Measurements from ENCODE around the gene NUDCD3. TPM values are rescaled to one million over a fixed set of nuclear protein-coding genes. Genes with fewer than 3 reads are reported as not detected.

The NUDCD3 gene
- total RNA-seq, 1 donor, result 47.1 TPM

DNA sequence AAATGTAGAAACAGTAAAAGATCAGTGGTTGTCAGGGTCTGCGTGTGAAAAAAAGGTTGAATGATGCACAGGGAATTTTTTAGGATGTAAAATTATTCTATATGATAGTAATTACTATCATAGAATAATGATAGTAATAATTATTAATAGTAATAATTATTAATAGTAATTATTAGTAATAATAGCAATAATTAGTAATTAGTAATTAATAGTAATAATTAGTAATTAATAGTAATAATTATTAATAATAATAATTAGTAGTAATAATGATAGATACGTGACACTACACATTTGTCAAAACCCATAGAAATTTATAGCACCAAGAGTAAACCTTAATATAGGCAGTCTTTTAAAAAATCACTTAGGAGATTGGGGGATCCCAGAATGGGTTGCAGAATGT, 4.5 kb upstream of the NUDCD3 start:
- no peak overlapping the region for H3K4me3 ChIP-seq (ENCODE audit: low read depth, low read length)
- no peak for DNase-seq (ENCODE audit: low read depth)
- TF ChIP-seq, protein P1, sequence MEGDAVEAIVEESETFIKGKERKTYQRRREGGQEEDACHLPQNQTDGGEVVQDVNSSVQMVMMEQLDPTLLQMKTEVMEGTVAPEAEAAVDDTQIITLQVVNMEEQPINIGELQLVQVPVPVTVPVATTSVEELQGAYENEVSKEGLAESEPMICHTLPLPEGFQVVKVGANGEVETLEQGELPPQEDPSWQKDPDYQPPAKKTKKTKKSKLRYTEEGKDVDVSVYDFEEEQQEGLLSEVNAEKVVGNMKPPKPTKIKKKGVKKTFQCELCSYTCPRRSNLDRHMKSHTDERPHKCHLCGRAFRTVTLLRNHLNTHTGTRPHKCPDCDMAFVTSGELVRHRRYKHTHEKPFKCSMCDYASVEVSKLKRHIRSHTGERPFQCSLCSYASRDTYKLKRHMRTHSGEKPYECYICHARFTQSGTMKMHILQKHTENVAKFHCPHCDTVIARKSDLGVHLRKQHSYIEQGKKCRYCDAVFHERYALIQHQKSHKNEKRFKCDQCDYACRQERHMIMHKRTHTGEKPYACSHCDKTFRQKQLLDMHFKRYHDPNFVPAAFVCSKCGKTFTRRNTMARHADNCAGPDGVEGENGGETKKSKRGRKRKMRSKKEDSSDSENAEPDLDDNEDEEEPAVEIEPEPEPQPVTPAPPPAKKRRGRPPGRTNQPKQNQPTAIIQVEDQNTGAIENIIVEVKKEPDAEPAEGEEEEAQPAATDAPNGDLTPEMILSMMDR (IDR thresholded peaks at IDR 0.05; ENCODE audit: insufficient read depth, low read length), result no peak

DNA sequence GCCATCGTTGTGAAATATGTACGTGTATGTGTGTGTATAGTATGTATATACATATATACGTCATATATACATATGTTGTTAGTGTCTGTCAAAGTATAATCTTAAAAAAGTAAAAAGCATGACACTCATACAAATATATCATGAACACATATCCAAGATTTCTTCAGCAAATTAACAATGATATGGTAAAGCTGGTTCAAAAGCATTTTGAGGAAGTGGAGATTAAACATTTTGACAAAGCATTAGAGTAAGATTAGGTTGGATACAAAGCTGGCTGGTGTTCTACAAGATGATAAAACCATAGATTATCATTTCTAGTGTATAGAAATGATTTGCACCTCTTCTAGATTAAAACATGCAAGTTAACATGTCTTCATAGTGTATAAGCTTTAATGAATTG, 771 bp upstream of the NUDCD3 start:
- TF ChIP-seq, protein P1 (IDR thresholded peaks at IDR 0.05; ENCODE audit: insufficient read depth, low read length), result no peak
- peak overlapping the region; percentile 89 for H3K4me3 ChIP-seq (ENCODE audit: low read depth, low read length)
- DNase-seq (ENCODE audit: low read depth), result no peak

DNA sequence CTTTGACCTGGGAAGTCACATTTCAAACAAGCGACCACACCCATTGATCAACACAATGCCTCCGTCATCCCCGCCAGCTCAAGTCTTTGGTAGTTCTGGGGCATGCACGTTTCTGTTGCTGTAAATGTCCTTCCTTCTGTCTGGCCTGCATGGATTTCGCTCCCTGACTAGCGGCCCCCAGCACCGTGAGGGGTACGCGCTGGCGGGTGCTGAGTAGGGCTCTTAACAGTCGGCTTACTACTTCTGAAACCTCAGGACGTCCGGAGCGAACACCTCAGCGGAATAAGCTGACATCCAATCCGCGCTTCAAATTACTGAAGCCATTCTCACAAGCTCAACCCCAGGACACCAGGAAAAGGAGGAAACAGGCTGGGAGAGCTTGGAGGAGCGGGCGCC, 505 bp downstream of the NUDCD3 start:
- TF ChIP-seq, protein P1 (IDR thresholded peaks at IDR 0.05; ENCODE audit: insufficient read depth, low read length), result no peak
- H3K4me3 ChIP-seq (ENCODE audit: low read depth, low read length), result peak overlapping the region; percentile 89
- DNase-seq (ENCODE audit: low read depth), result peak; percentile 41

DNA sequence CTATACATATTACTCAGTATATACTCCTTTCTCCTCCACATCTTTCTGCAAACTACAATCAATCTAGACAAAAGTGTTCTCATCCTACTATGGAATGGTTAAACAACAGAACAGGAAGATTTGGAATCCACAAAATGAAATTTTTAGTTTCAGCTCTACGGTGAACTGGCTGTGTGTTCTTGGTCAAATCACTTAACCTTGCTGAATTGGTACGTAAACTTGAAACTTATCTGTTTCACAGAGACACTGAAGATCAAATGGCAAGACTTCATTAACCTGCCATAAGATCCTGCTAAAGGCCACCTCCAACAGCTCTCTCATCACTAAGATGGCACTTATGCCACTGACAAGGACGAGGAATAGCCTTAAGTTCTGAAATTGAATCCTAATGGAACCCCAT, 1.5 kb downstream of the NUDCD3 start:
- no peak for DNase-seq (ENCODE audit: low read depth)
- TF ChIP-seq, protein P1 (IDR thresholded peaks at IDR 0.05; ENCODE audit: insufficient read depth, low read length), result no peak
- H3K4me3 ChIP-seq (ENCODE audit: low read depth, low read length), result peak overlapping the region; percentile 89

DNA sequence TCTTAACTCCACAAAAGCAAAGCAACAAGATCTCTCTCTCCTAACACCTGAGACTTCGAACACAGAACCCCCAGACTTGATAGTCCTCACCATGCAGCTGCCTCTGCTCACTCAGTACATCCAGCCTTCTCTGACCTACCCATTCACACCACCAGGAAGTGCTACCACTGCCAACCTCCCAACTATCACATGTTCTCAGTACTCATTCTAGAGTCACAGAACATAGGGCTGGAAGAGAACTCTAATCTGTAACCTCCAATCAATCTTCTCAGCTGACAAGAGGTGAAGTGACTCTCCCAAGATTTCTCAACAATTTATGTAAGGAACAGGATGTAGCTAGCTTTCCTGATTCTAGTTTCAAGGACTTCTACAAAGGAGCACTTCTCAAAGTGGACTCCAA, 3.8 kb downstream of the NUDCD3 start:
- TF ChIP-seq, protein P1 (IDR thresholded peaks at IDR 0.05; ENCODE audit: insufficient read depth, low read length), result no peak
- no peak overlapping the region for H3K4me3 ChIP-seq (ENCODE audit: low read depth, low read length)
- peak; percentile 61 for DNase-seq (ENCODE audit: low read depth)

DNA sequence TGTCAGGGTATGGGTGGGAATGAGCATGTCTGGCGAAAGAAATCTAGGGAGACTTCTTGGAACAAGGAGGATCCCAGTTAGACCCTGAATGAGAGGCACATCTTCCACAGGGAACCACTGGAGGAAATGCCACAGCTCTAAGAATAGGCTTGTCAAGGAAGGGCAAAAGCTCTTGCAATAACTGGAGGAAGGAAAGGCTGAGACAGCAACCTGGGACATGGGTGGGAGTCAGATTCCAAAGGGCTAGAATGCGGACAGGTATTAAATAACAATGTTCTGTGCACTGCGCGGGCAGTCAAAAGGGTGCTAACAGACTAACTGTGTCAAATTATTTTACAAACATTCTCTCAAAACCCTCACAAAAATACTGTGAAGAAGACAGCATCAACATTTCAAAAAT, 4.5 kb downstream of the NUDCD3 start:
- TF ChIP-seq, protein P1 (IDR thresholded peaks at IDR 0.05; ENCODE audit: insufficient read depth, low read length), result no peak
- no peak overlapping the region for H3K4me3 ChIP-seq (ENCODE audit: low read depth, low read length)
- no peak for DNase-seq (ENCODE audit: low read depth)
